H1 (cell line): ENCODE results near the gene VWA3B. TPM values are rescaled to one million over a fixed set of nuclear protein-coding genes. Genes with fewer than 3 reads are reported as not detected.

Experiments
- CTCF ChIA-PET: fragments of 300-600 bp; sonication (Branson Sonifier 250); formaldehyde crosslinking; loops from one replicate; lab custom pipeline; 2021; ENCODE audit not compliant: partially characterized antibody; lab: Charles Lee
- POLR2A ChIA-PET: fragments of 300-600 bp; sonication (Branson Sonifier 250); formaldehyde crosslinking; loops from one replicate; lab custom pipeline; 2021; ENCODE audit warnings: inconsistent platforms; ENCODE audit not compliant: partially characterized antibody; lab: Charles Lee
- DNase-seq, 2 experiments: peaks; one replicate each; pipeline versions ENCODE4 v3.0.0 to v3.0.0-alpha.2; 2010 to 2022; ENCODE audit warnings: low spot score in 2 of 2, low read depth in 1 of 2, mixed read lengths in 1 of 2
- FAIRE-seq: peaks from 2 replicates; lab custom pipeline; 2011; peaks lifted over from hg19 to GRCh38; lab: Jason Lieb, UNC
- H2AFZ ChIP-seq: 2 replicates; pipeline ENCODE4 v1.8.1; 2012; ENCODE audit warnings: low read length, inconsistent platforms
- H2AK5ac ChIP-seq: 2 replicates; pipeline ENCODE4 v1.6.1; 2013; ENCODE audit warnings: low read depth, low read length
- H2BK120ac ChIP-seq: replicated peaks from 2 replicates; pipeline ENCODE3; 2013; ENCODE audit warnings: low read depth, low read length, inconsistent platforms
- H2BK12ac ChIP-seq: 2 replicates; pipeline ENCODE4 v1.6.1; 2013; ENCODE audit warnings: low read depth, low read length
- H2BK15ac ChIP-seq: 2 replicates; pipeline ENCODE4 v1.6.1; 2013; ENCODE audit warnings: low read length
- H2BK20ac ChIP-seq: 2 replicates; pipeline ENCODE4 v1.6.1; 2013; ENCODE audit warnings: low read length
- H2BK5ac ChIP-seq: 2 replicates; pipeline ENCODE4 v1.6.1; 2013; ENCODE audit warnings: low read depth, low read length
- H3K14ac ChIP-seq: 2 replicates; pipeline ENCODE4 v1.6.1; 2013; ENCODE audit warnings: inconsistent platforms; ENCODE audit not compliant: insufficient read length
- H3K18ac ChIP-seq: 2 replicates; pipeline ENCODE4 v1.6.1; 2013; ENCODE audit warnings: low read length; ENCODE audit errors: extremely low read depth
- H3K23ac ChIP-seq: 2 replicates; pipeline ENCODE4 v1.6.1; 2013; ENCODE audit warnings: inconsistent platforms; ENCODE audit not compliant: insufficient read length
- H3K23me2 ChIP-seq: 2 replicates; pipeline ENCODE4 v1.6.1; 2013; ENCODE audit warnings: low read depth, low read length
- H3K27ac ChIP-seq: 2 replicates; pipeline ENCODE4 v1.6.1; 2011; ENCODE audit warnings: low read depth, low read length, inconsistent platforms
- H3K27me3 ChIP-seq, 4 experiments: replicated peaks in 1 of 4; 1 replicate in 1 of 4; 2 replicates in 3 of 4; pipeline versions ENCODE4 v1.6.1 to v1.8.1; 2011 to 2013; ENCODE audit warnings: low read length in 3 of 4, mild to moderate bottlenecking in 3 of 4, inconsistent platforms in 2 of 4, mixed read lengths in 2 of 4, moderate library complexity in 1 of 4; ENCODE audit not compliant: control insufficient read depth in 3 of 4, insufficient read depth in 3 of 4; ENCODE audit errors: extremely low read depth in 1 of 4
- H3K36me3 ChIP-seq, 4 experiments: 2 replicates each; pipeline versions ENCODE4 v1.6.1 to v1.8.1; 2011 to 2013; ENCODE audit warnings: mild to moderate bottlenecking in 4 of 4, low read length in 3 of 4, moderate library complexity in 2 of 4, control low read depth in 1 of 4, inconsistent platforms in 1 of 4; ENCODE audit not compliant: insufficient read depth in 4 of 4, control insufficient read depth in 2 of 4
- H3K4ac ChIP-seq: replicated peaks from 2 replicates; pipeline ENCODE3; 2013; ENCODE audit warnings: low read length, low read depth, mixed read lengths, inconsistent platforms; ENCODE audit not compliant: insufficient read length
- H3K4me1 ChIP-seq, 4 experiments: replicated peaks in 1 of 4; 1 replicate in 1 of 4; 2 replicates in 3 of 4; pipeline versions ENCODE4 v1.6.1 to v1.8.1; 2011 to 2013; ENCODE audit warnings: low read length in 3 of 4, inconsistent platforms in 2 of 4, mixed read lengths in 1 of 4; ENCODE audit not compliant: insufficient read depth in 4 of 4, control insufficient read depth in 3 of 4
- H3K4me2 ChIP-seq, 2 experiments: 2 replicates each; pipeline versions ENCODE4 v1.6.1 to v1.8.1; 2011 to 2013; ENCODE audit warnings: low read depth in 2 of 2, low read length in 2 of 2, control low read depth in 1 of 2, inconsistent platforms in 1 of 2, mild to moderate bottlenecking in 1 of 2; ENCODE audit not compliant: insufficient read depth in 1 of 2
- H3K4me3 ChIP-seq, 4 experiments: fragments of 200-600, 300-600 bp in 1 of 4; sonication (generic), shearing (Covaris generic), sonication (Bioruptor Twin) in 1 of 4; 2 replicates each; pipeline versions ENCODE4 v1.5.1 to v1.8.1; 2011 to 2016; ENCODE audit warnings: low read length in 4 of 4, low read depth in 3 of 4, control low read depth in 2 of 4, inconsistent platforms in 2 of 4, mild to moderate bottlenecking in 2 of 4, mixed read lengths in 1 of 4, moderate library complexity in 1 of 4; ENCODE audit not compliant: insufficient read depth in 2 of 4; ENCODE audit errors: extremely low read depth in 1 of 4
- H3K56ac ChIP-seq: replicated peaks from 2 replicates; pipeline ENCODE3; 2013; ENCODE audit warnings: low read depth, mild to moderate bottlenecking, mixed read lengths, low read length, inconsistent platforms; ENCODE audit not compliant: insufficient read length
- H3K79me1 ChIP-seq: 2 replicates; pipeline ENCODE4 v1.6.1; 2013; ENCODE audit warnings: low read depth, low read length, control low read depth
- H3K79me2 ChIP-seq, 2 experiments: 2 replicates each; pipeline versions ENCODE4 v1.6.1 to v1.8.1; 2012 to 2013; ENCODE audit warnings: low read length in 2 of 2, mild to moderate bottlenecking in 2 of 2, inconsistent platforms in 1 of 2; ENCODE audit not compliant: insufficient read depth in 2 of 2, control insufficient read depth in 1 of 2
- H3K9ac ChIP-seq, 4 experiments: replicated peaks in 1 of 4; 1 replicate in 1 of 4; 2 replicates in 3 of 4; pipeline versions ENCODE4 v1.6.1 to v1.8.1; 2011 to 2013; ENCODE audit warnings: low read depth in 3 of 4, low read length in 3 of 4, control low read depth in 2 of 4, mild to moderate bottlenecking in 2 of 4, moderate library complexity in 2 of 4, inconsistent platforms in 1 of 4; ENCODE audit errors: extremely low read depth in 1 of 4
- H3K9me3 ChIP-seq, 2 experiments: 2 replicates each; pipeline versions ENCODE4 v1.6.1 to v1.8.1; 2012 to 2013; ENCODE audit warnings: mild to moderate bottlenecking in 2 of 2, moderate library complexity in 2 of 2, control low read depth in 1 of 2, inconsistent platforms in 1 of 2, low read depth in 1 of 2, low read length in 1 of 2, mixed read lengths in 1 of 2; ENCODE audit not compliant: insufficient read depth in 2 of 2
- H4K20me1 ChIP-seq, 2 experiments: replicated peaks in 1 of 2; 2 replicates each; pipeline versions ENCODE3 to v1.8.1; 2011 to 2013; ENCODE audit warnings: inconsistent platforms in 2 of 2, low read length in 2 of 2, mild to moderate bottlenecking in 1 of 2; ENCODE audit not compliant: insufficient read depth in 2 of 2, control insufficient read depth in 1 of 2
- H4K5ac ChIP-seq: 2 replicates; pipeline ENCODE4 v1.6.1; 2013; ENCODE audit warnings: low read length, low read depth, mixed read lengths, inconsistent platforms; ENCODE audit not compliant: insufficient read length
- H4K8ac ChIP-seq: 2 replicates; pipeline ENCODE4 v1.8.0; 2013; ENCODE audit warnings: mild to moderate bottlenecking, moderate library complexity, low read length, inconsistent platforms; ENCODE audit not compliant: insufficient read depth; ENCODE audit errors: extremely low read depth
- H4K91ac ChIP-seq: replicated peaks from 2 replicates; pipeline ENCODE3; 2013; ENCODE audit warnings: low read length, mixed read lengths, inconsistent platforms; ENCODE audit not compliant: insufficient read length
- ATF3 ChIP-seq: IDR thresholded peaks from 2 replicates; pipeline ENCODE4 v1.6.1; 2011; ENCODE audit warnings: low read depth, mild to moderate bottlenecking, low read length; ENCODE audit not compliant: insufficient read depth
- BRCA1 ChIP-seq: IDR thresholded peaks from 2 replicates; pipeline ENCODE4 v1.6.1; 2012; ENCODE audit warnings: low read depth, low read length, improper control_type of control experiment
- CBX5 ChIP-seq: fragments of 300-800, 300-1000 bp; sonication (generic); IDR thresholded peaks from 2 replicates; pipeline ENCODE4 v1.7.1; 2016; ENCODE audit warnings: antibody characterized with exemption, low read length, low read depth
- CTBP2 ChIP-seq: IDR thresholded peaks from 2 replicates; pipeline ENCODE4 v1.7.0; 2011; ENCODE audit warnings: borderline replicate concordance, mild to moderate bottlenecking, moderate library complexity, mixed read lengths, low read length; ENCODE audit not compliant: insufficient read depth, insufficient read length
- HDAC2 ChIP-seq, 2 experiments: fragments of 300-600 bp in 1 of 2; sonication (generic) in 1 of 2; IDR thresholded peaks; 2 replicates each; pipeline ENCODE4 v1.6.1; 2011 to 2012; ENCODE audit warnings: low read depth in 2 of 2, low read length in 2 of 2, mild to moderate bottlenecking in 2 of 2, moderate library complexity in 2 of 2, borderline replicate concordance in 1 of 2, inconsistent platforms in 1 of 2
- JUN ChIP-seq: IDR thresholded peaks from 2 replicates; pipeline ENCODE4 v1.6.1; 2011; ENCODE audit warnings: low read depth, mild to moderate bottlenecking, improper control_type of control experiment, low read length
- JUND ChIP-seq: IDR thresholded peaks from 2 replicates; pipeline ENCODE4 v1.6.1; 2011; ENCODE audit warnings: mild to moderate bottlenecking, improper control_type of control experiment, low read length
- MAX ChIP-seq: IDR thresholded peaks from 2 replicates; pipeline ENCODE4 v1.6.1; 2012; ENCODE audit warnings: inconsistent platforms
- RNF2 ChIP-seq: fragments of 200-900, 300-1000 bp; sonication (generic); IDR thresholded peaks from 2 replicates; pipeline ENCODE4 v1.7.1; 2016; ENCODE audit warnings: borderline replicate concordance, low read depth, mild to moderate bottlenecking, antibody characterized with exemption, low read length; ENCODE audit not compliant: poor library complexity, severe bottlenecking; ENCODE audit errors: missing control alignments
- SP2 ChIP-seq: IDR thresholded peaks from 2 replicates; pipeline ENCODE4 v1.6.1; 2012; ENCODE audit warnings: mild to moderate bottlenecking, low read length, inconsistent platforms
- TBP ChIP-seq: IDR thresholded peaks from 2 replicates; pipeline ENCODE4 v1.6.1; 2011; ENCODE audit warnings: low read depth, low read length, improper control_type of control experiment
- WGBS, 2 experiments: shearing (Covaris generic) in 1 of 2; methylation state at CpG; one replicate each; pipeline versions ENCODE4 v1.1.6 to v1.1.7; 2013 to 2015; ENCODE audit warnings: low lambda C conversion rate in 2 of 2, mixed read lengths in 2 of 2, inconsistent platforms in 1 of 2, low coverage in 1 of 2, missing lambda C conversion rate in 1 of 2; ENCODE audit not compliant: insufficient replicate concordance in 2 of 2, insufficient coverage in 1 of 2, insufficient read length in 1 of 2; ENCODE audit errors: extremely low coverage in 1 of 2, missing lambda C conversion rate in 1 of 2; 5-methylcytosine and 5-hydroxymethylcytosine counted together
- polyA plus RNA-seq, 7 experiments: library from polyadenylated mRNA; depleted of rRNA in 3 of 7; stranded (reverse) in 5 of 7; unstranded in 2 of 7; fragments of >200 nt in 5 of 7; fragments of 200-250 nt in 2 of 7; gene quantifications; 1 replicate in 5 of 7; 2 replicates in 1 of 7; 4 replicates in 1 of 7; pipeline versions ENCODE4 v1.2.1 to v1.2.3, GENCODE V29; 2011 to 2013; ENCODE audit warnings: missing spikeins in 2 of 7, mixed read lengths in 2 of 7
- total RNA-seq: library from RNA; stranded (reverse); fragmentation: NEBNext Ultra II Directional; extraction: Animal tissue kit (Norgen Biotek cat#: 25700); gene quantifications from 2 replicates; pipeline ENCODE4 v1.2.1, GENCODE V29; 2021

VWA3B gene
- total and polyA plus RNA-seq, 2 of the 8 experiments (the other 6 are each of a cell fraction or from before 2014, with no cell fraction given), result not detected

GRCh38 chr2:98298683-98299164 is 211.8 kb downstream of the VWA3B start:
- DNase-seq (no peak), FAIRE-seq (no peak)
- Histone ChIP-seq H2BK12ac (no peak overlapping the region), H4K91ac (no peak overlapping the region), H4K5ac (no peak overlapping the region), H3K79me2 (no peaks in the 10 kb centered on the region), H2AK5ac (no peak overlapping the region), H3K9me3 (no peaks in the 10 kb centered on the region), H3K4ac (no peak overlapping the region), H3K27me3 (0 out of 7 replicates have a peak, but pooled peaks cover 0 to 3% (median 0%) of the 10 kb centered on the region in 4 experiments), H2BK5ac (no peak overlapping the region), H3K23me2 (no peaks in the 10 kb centered on the region), H4K8ac (no peak overlapping the region), H3K27ac (no peak overlapping the region), H3K23ac (no peak overlapping the region), H2BK120ac (no peak overlapping the region), H2BK15ac (no peak overlapping the region), H3K4me3 (no peak overlapping the region), H4K20me1 (no peaks in the 10 kb centered on the region), H3K4me1 (no peaks in the 10 kb centered on the region), H2BK20ac (no peak overlapping the region), H3K18ac (no peak overlapping the region), H3K36me3 (no peaks in the 10 kb centered on the region), H3K9ac (no peak overlapping the region), H3K4me2 (no peak overlapping the region), H3K56ac (no peak overlapping the region), H3K79me1 (no peaks in the 10 kb centered on the region), H3K14ac (no peak overlapping the region), H2AFZ (no peak overlapping the region)
- WGBS, 2 experiments, result 88% methylated on average over 6 of the region's 6 CpGs; no CpG with 5 or more reads in 1 of the 2 experiments
- POLR2A ChIA-PET, result no interaction called here
- CTCF ChIA-PET, result interaction anchor here (1.0 to 2.9 kb wide), 8 partner anchors 13 to 180 kb away, joined by 3 to 8 read pairs (median 4); no protein-coding TSS in a partner anchor
- TF ChIP-seq ATF3, result no peak
- no peak for TF ChIP-seq SP2
- no peak for TF ChIP-seq CBX5
- TF ChIP-seq CTBP2, result no peak
- TF ChIP-seq TBP, result no peak
- TF ChIP-seq MAX, result no peak
- TF ChIP-seq RNF2, result no peak
- no peak for TF ChIP-seq BRCA1
- no peak for TF ChIP-seq HDAC2 (IDR thresholded peaks at IDR 0.05; ENCODE audit: borderline replicate concordance in 1 of 2, low read depth in 2 of 2, low read length in 2 of 2)
- no peak for TF ChIP-seq JUN
- no peak for TF ChIP-seq JUND
